Panc1 (cell line): ENCODE data around the gene SLC16A5. TPM values are rescaled to one million over a fixed set of nuclear protein-coding genes. Genes with fewer than 3 reads are reported as not detected.

Source experiments
- ATAC-seq: fragments of 200-7000 bp; cut with Tn5 transposase; 2 replicates; pipeline ENCODE4 v1.9.1; 2020; ENCODE audit warnings: mild to moderate bottlenecking, moderate library complexity
- BruUV-seq: library from RNA; stranded (reverse); fragments of 400-500 nt; replicated peaks from 2 replicates; lab custom pipeline; 2021; lab: Mats Ljungman, UMichigan
- CTCF ChIA-PET: fragments of 300-600 bp; sonication (Branson Sonifier 250); formaldehyde crosslinking; loops from one replicate; lab custom pipeline; 2022; ENCODE audit warnings: antibody characterized with exemption; lab: Charles Lee
- POLR2A ChIA-PET: fragments of 300-600 bp; sonication (Branson Sonifier 250); formaldehyde crosslinking; loops from one replicate; lab custom pipeline; 2022; ENCODE audit warnings: antibody characterized with exemption; lab: Charles Lee
- DNase-seq: peaks from one replicate; pipeline ENCODE4 v3.0.0-alpha.2; 2010; ENCODE audit warnings: low read depth, low spot score
- H3K27ac ChIP-seq: 2 replicates; pipeline ENCODE4 v1.5.1; 2011; ENCODE audit warnings: mild to moderate bottlenecking, low read length, inconsistent platforms
- H3K27me3 ChIP-seq: fragments of 200-500 bp; sonication (Bioruptor generic); 2 replicates; pipeline ENCODE4 v1.6.0; 2014; ENCODE audit warnings: low read length, inconsistent platforms; ENCODE audit not compliant: control insufficient read depth, insufficient read depth
- H3K36me3 ChIP-seq: fragments of 200-500 bp; sonication (Bioruptor generic); 2 replicates; pipeline ENCODE4 v1.5.1; 2014; ENCODE audit warnings: inconsistent platforms, mild to moderate bottlenecking, low read length, moderate library complexity; ENCODE audit not compliant: control insufficient read depth, insufficient read depth
- H3K4me1 ChIP-seq: 2 replicates; pipeline ENCODE4 v1.5.1; 2011; ENCODE audit warnings: inconsistent platforms, mild to moderate bottlenecking, low read length, moderate library complexity; ENCODE audit not compliant: control insufficient read depth, insufficient read depth
- H3K4me3 ChIP-seq, 2 experiments: 2 replicates each; pipeline ENCODE4 v1.5.1; 2011 to 2012; ENCODE audit warnings: low read depth in 2 of 2, low read length in 2 of 2, mild to moderate bottlenecking in 2 of 2, inconsistent platforms in 1 of 2, moderate library complexity in 1 of 2
- H3K9me3 ChIP-seq: fragments of 200-500 bp; sonication (Bioruptor generic); 2 replicates; pipeline ENCODE4 v1.5.1; 2014; ENCODE audit warnings: low read depth, mild to moderate bottlenecking, inconsistent platforms, low read length, moderate library complexity; ENCODE audit not compliant: control insufficient read depth, insufficient read depth
- CTCF ChIP-seq: fragments of 450-650 bp; IDR thresholded peaks from 2 replicates; pipeline ENCODE4 v1.5.1; 2017; ENCODE audit warnings: mild to moderate bottlenecking
- POLR2AphosphoS5 ChIP-seq: IDR thresholded peaks from 2 replicates; pipeline ENCODE4 v1.6.1; 2012; ENCODE audit warnings: mild to moderate bottlenecking, low read depth, low read length, moderate library complexity
- REST ChIP-seq, 2 experiments: IDR thresholded peaks; 2 replicates each; pipeline ENCODE4 v1.6.1; 2011 to 2012; ENCODE audit warnings: low read depth in 2 of 2, control low read depth in 1 of 2, low read length in 1 of 2, mild to moderate bottlenecking in 1 of 2, moderate library complexity in 1 of 2; ENCODE audit not compliant: insufficient read depth in 1 of 2
- SIN3A ChIP-seq: IDR thresholded peaks from 2 replicates; pipeline ENCODE4 v1.6.1; 2012; ENCODE audit warnings: low read depth, mild to moderate bottlenecking, low read length, moderate library complexity, borderline replicate concordance; ENCODE audit not compliant: insufficient read depth
- TCF7L2 ChIP-seq: IDR thresholded peaks from 2 replicates; pipeline ENCODE4 v1.6.1; 2011; ENCODE audit warnings: mild to moderate bottlenecking, low read depth, low read length, inconsistent platforms
- in situ Hi-C: cut with HindIII; loops from 2 replicates; pipeline ENCODE4 v1.10.0; 2016; ENCODE audit warnings: low sequenced_read_pairs, low pct_unique_long_range_greater_than_20kb
- intact Hi-C: fragments of 100-400 bp; cut with micrococcal nuclease; formaldehyde crosslinking; loops from one replicate; pipeline ENCODE4 v1.10.0; 2022; ENCODE audit not compliant: unreplicated experiment
- total RNA-seq: library from RNA; stranded (reverse); gene quantifications from one replicate; pipeline ENCODE4 v1.2.1, GENCODE V29; 2021; ENCODE audit not compliant: unreplicated experiment

Gene SLC16A5
- total RNA-seq, 1 experiment from 2014 or later = 46.6 TPM

GRCh38 chr17:75064460-75064859, 23.3 kb upstream of the SLC16A5 start:
- ATAC-seq (no peak), DNase-seq (no peak)
- Histone ChIP-seq H3K9me3 (no peaks in the 10 kb centered on the region), H3K27me3 (no peaks in the 10 kb centered on the region), H3K27ac (no peak overlapping the region), H3K4me3 (no peak overlapping the region), H3K4me1 (no peaks in the 10 kb centered on the region), H3K36me3 (0 out of 2 replicates have a peak, but pooled peaks cover 2% of the 10 kb centered on the region)
- CTCF ChIA-PET = interaction anchor here (0.9 kb wide), 1 partner anchor 10 kb away, joined by 6 read pairs; no protein-coding TSS in a partner anchor
- POLR2A ChIA-PET = no interaction called here
- intact Hi-C loops = no loop called here
- no TSS peak for BruUV-seq
- in situ Hi-C loops = no loop called here
- TF ChIP-seq SIN3A (no peak), POLR2AphosphoS5 (no peak), CTCF (no peak), TCF7L2 (no peak)

- no peak for TF ChIP-seq REST (IDR thresholded peaks at IDR 0.05; ENCODE audit: insufficient read depth in 1 of 2, low read depth in 2 of 2, low read length in 1 of 2)
- no peak for TF ChIP-seq CTCF
- TF ChIP-seq POLR2AphosphoS5 = no peak
- no peak for TF ChIP-seq SIN3A
- no peak for TF ChIP-seq TCF7L2
- no peaks in the 10 kb centered on the region for H3K27me3 ChIP-seq
- DNase-seq (no peak), ATAC-seq (no peak)
- no peaks in the 10 kb centered on the region for H3K4me1 ChIP-seq
- CTCF ChIA-PET = interaction anchor here (0.9 kb wide), 1 partner anchor 11 kb away, joined by 6 read pairs; no protein-coding TSS in a partner anchor
- H3K27ac ChIP-seq = no peak overlapping the region
- intact Hi-C loops (no loop called here), in situ Hi-C loops (no loop called here)
- POLR2A ChIA-PET = no interaction called here
- H3K36me3 ChIP-seq = 0 out of 2 replicates have a peak, but pooled peaks cover 2% of the 10 kb centered on the region
- no peak overlapping the region for H3K4me3 ChIP-seq
- no TSS peak for BruUV-seq
- no peaks in the 10 kb centered on the region for H3K9me3 ChIP-seq
Observed at GRCh38 chr17:75064867-75065561, 22.7 kb upstream of the SLC16A5 start.
